Osteocyte (in vitro differentiated cells): ENCODE measurements around the gene FAM193A. TPM values are rescaled to one million over a fixed set of nuclear protein-coding genes. Genes with fewer than 3 reads are reported as not detected.
A peak's percentile ranks its signal among the peaks of the same experiment; 100 is the strongest.

Source experiments
- DNase-seq: peaks from one replicate; pipeline ENCODE4 v3.0.0; 2021; ENCODE audit warnings: mixed read lengths; ENCODE audit not compliant: unreplicated experiment; ENCODE audit errors: extremely low spot score
- H3K27ac Mint-ChIP-seq: one replicate; pipeline ENCODE4 v1.8.0; 2021; ENCODE audit warnings: mild to moderate bottlenecking, mixed read lengths; ENCODE audit not compliant: unreplicated experiment
- H3K27me3 Mint-ChIP-seq: one replicate; pipeline ENCODE4 v1.8.0; 2021; ENCODE audit warnings: mixed read lengths; ENCODE audit not compliant: unreplicated experiment
- H3K36me3 Mint-ChIP-seq: one replicate; pipeline ENCODE4 v1.8.0; 2021; ENCODE audit warnings: mixed read lengths; ENCODE audit not compliant: unreplicated experiment
- H3K4me1 Mint-ChIP-seq: one replicate; pipeline ENCODE4 v1.8.0; 2021; ENCODE audit warnings: mixed read lengths; ENCODE audit not compliant: unreplicated experiment
- H3K4me3 Mint-ChIP-seq: one replicate; pipeline ENCODE4 v1.8.0; 2021; ENCODE audit warnings: mild to moderate bottlenecking, moderate library complexity, mixed read lengths; ENCODE audit not compliant: unreplicated experiment
- H3K9me3 Mint-ChIP-seq: one replicate; pipeline ENCODE4 v1.8.0; 2021; ENCODE audit warnings: mixed read lengths; ENCODE audit not compliant: unreplicated experiment
- total RNA-seq: library from RNA; stranded (reverse); gene quantifications from 2 replicates; pipeline ENCODE4 v1.2.1, GENCODE V29; 2021
- TF ChIP-seq, protein P1 (sequence below): fragments of 200-600 bp; sonication (generic); IDR thresholded peaks from 2 replicates; pipeline ENCODE4 v1.5.0; 2021; ENCODE audit warnings: antibody characterized with exemption, mild to moderate bottlenecking, moderate library complexity

The FAM193A gene
- total RNA-seq, 1 donor from 2014 or later, result 35.3 TPM

DNA sequence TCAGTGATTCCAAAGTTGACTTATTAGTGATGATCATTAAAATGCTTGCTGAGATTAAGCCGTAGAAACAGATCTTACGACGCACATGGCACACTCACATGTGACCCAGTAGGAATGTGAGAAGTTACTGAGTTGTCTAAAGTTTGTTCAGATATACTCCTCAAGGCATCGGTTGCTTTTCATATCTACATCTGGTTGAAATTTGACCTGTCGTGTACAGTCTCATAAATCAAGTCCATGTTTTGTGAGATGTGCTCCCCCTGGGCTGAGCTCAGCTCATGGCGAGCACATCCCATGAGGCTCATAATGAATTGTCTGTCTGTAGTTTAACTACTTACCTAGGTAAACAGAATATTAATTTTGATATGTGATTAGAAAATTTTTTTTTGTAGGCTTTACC, 152.7 kb downstream of the FAM193A start:
- no peak overlapping the region for H3K4me3 Mint-ChIP-seq
- TF ChIP-seq, protein P1, sequence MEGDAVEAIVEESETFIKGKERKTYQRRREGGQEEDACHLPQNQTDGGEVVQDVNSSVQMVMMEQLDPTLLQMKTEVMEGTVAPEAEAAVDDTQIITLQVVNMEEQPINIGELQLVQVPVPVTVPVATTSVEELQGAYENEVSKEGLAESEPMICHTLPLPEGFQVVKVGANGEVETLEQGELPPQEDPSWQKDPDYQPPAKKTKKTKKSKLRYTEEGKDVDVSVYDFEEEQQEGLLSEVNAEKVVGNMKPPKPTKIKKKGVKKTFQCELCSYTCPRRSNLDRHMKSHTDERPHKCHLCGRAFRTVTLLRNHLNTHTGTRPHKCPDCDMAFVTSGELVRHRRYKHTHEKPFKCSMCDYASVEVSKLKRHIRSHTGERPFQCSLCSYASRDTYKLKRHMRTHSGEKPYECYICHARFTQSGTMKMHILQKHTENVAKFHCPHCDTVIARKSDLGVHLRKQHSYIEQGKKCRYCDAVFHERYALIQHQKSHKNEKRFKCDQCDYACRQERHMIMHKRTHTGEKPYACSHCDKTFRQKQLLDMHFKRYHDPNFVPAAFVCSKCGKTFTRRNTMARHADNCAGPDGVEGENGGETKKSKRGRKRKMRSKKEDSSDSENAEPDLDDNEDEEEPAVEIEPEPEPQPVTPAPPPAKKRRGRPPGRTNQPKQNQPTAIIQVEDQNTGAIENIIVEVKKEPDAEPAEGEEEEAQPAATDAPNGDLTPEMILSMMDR, result no peak
- H3K27me3 Mint-ChIP-seq, result no peaks in the 10 kb centered on the region
- H3K9me3 Mint-ChIP-seq, result no peaks in the 10 kb centered on the region
- no peak for DNase-seq
- H3K36me3 Mint-ChIP-seq, result peaks cover 46% of the 10 kb centered on the region
- H3K4me1 Mint-ChIP-seq, result peaks cover 2% of the 10 kb centered on the region
- no peak overlapping the region for H3K27ac Mint-ChIP-seq

DNA sequence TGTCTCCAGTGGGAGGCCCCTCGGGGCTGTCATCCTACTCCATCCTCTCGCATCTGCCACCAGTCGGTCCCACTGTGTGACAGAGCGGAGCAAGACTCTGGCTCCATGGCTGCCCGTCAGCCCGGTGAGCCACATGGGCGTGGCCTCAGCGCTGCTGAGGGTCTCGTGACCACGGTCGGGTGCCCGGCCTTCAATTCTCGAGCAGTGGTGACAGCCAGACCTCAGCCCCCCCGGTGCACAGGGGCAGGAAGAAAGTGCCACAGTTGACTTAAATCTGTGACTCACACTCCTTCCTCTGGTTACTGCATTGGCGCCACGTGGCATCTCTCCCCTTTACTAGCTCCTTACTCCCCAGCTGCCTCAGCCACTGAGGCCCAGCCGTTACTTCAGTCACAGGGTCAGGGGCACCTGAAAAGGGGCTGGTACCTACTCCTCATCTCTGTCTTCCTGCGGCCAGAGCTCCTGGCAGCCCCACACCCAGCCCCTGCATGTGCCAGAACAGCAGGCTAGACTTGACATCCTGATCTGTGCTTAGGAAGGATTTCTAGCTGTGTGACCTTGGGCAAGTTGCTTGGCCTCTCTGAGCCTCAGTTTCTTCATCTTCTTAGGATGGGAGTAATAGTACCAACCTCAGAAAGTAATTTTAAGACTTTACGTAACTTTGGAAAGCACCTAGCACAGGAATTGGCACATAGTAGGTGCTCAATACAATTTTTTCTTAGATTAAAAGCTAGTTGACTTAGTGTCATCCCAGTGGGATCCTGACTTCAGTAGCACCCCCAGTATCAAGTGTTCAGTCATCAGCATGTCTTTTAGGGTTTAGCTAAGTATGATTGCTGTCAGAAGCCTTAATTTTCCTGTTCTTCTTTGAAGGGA, 153.6 kb downstream of the FAM193A start:
- Mint-ChIP-seq H3K4me1 (peaks cover 9% of the 10 kb centered on the region), H3K9me3 (no peaks in the 10 kb centered on the region), H3K27me3 (no peaks in the 10 kb centered on the region), H3K4me3 (no peak overlapping the region), H3K27ac (no peak overlapping the region), H3K36me3 (peaks cover 49% of the 10 kb centered on the region)
- DNase-seq, result peak; percentile 71
- TF ChIP-seq, protein P1, result no peak

DNA sequence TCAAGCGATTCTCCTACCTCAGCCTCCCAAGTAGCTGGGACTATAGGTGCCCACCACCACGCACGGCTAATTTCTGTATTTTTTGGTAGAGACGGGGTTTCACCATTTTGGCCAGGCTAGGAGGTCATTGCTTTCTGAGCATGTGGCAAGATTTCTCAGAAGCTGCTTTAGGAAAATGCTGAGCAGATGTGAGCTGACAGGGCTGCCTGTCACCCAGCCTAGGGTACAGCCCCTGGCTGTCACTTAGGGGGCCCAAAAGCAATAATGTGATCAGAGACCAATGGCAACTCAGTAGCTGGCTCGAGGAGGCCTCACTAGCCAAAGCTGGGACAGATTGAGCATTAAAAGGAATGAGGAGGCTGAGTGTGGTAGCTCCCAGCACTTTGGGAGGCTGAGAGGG, 154.9 kb downstream of the FAM193A start:
- Mint-ChIP-seq H3K36me3 (peaks cover 52% of the 10 kb centered on the region), H3K4me3 (no peak overlapping the region), H3K4me1 (peaks cover 15% of the 10 kb centered on the region), H3K27me3 (no peaks in the 10 kb centered on the region), H3K9me3 (no peaks in the 10 kb centered on the region), H3K27ac (no peak overlapping the region)
- DNase-seq, result peak; percentile 11
- TF ChIP-seq, protein P1, result no peak

DNA sequence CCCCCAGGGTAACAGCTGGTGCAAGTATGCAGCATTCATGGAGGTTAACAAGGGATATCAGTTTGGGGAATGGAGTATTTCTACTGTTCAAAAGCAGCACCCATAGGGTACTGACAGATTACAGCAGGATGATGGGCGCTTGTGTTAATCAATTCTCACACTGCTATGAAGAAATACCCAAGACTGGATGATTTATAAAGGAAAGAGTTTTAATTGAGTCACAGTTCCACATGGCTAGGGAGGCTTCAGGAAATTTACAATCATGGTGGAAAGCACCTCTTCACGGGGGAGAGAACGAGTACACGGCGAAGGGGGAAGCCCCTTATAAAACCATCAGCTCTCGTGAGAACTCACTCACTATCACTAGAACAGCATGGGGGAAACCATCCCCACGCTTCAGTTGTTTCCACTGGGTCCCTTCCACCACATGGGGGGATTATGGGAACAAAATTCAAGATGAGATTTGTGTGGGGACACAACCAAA, 155.5 kb downstream of the FAM193A start:
- DNase-seq, result no peak
- Mint-ChIP-seq H3K27me3 (no peaks in the 10 kb centered on the region), H3K36me3 (peaks cover 55% of the 10 kb centered on the region), H3K4me3 (no peak overlapping the region), H3K27ac (no peak overlapping the region), H3K9me3 (no peaks in the 10 kb centered on the region), H3K4me1 (peaks cover 15% of the 10 kb centered on the region)
- TF ChIP-seq, protein P1, result no peak

DNA sequence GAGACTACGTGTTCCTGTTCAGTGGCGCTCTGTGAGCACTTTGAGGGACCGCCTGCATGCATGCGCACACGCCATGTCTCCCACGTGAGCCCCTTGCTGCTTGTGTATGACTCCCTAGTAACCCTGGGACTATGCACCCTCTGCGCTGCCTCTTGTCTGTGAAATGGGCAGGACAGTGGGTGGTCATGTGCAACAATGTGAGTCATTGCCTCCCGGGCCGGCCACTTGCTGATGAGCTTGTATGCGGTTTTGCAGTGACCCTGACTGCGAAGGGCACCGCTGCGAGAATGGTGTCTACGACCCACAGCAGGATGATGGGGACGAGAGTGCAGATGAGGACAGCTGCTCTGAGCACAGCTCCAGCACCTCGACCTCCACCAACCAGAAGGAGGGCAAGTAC, 158.2 kb downstream of the FAM193A start:
- H3K27me3 Mint-ChIP-seq, result no peaks in the 10 kb centered on the region
- peaks cover 15% of the 10 kb centered on the region for H3K4me1 Mint-ChIP-seq
- TF ChIP-seq, protein P1, result no peak
- H3K9me3 Mint-ChIP-seq, result no peaks in the 10 kb centered on the region
- no peak for DNase-seq
- H3K4me3 Mint-ChIP-seq, result no peak overlapping the region
- H3K36me3 Mint-ChIP-seq, result peaks cover 58% of the 10 kb centered on the region
- H3K27ac Mint-ChIP-seq, result no peak overlapping the region
